Nephron progenitor cell (in vitro differentiated cells): ENCODE data around the gene RERE.

Source experiments
- DNase-seq: peaks from one replicate; pipeline ENCODE4 v3.0.0; 2021
- H3K27ac Mint-ChIP-seq: 2 replicates; pipeline ENCODE4 v1.8.0; 2021; ENCODE audit warnings: mild to moderate bottlenecking, moderate library complexity, mixed read lengths
- H3K27me3 Mint-ChIP-seq: 2 replicates; pipeline ENCODE4 v1.8.0; 2021; ENCODE audit warnings: mild to moderate bottlenecking, low read depth, mixed read lengths; ENCODE audit not compliant: poor library complexity
- H3K36me3 Mint-ChIP-seq: 2 replicates; pipeline ENCODE4 v1.8.0; 2021; ENCODE audit warnings: low read depth, mixed read lengths
- H3K4me1 Mint-ChIP-seq: 2 replicates; pipeline ENCODE4 v1.8.0; 2021; ENCODE audit warnings: mixed read lengths
- H3K4me3 Mint-ChIP-seq: 2 replicates; pipeline ENCODE4 v1.8.0; 2021; ENCODE audit warnings: mild to moderate bottlenecking, moderate library complexity, mixed read lengths
- H3K9me3 Mint-ChIP-seq: 2 replicates; pipeline ENCODE4 v1.8.0; 2021; ENCODE audit warnings: mild to moderate bottlenecking, moderate library complexity, mixed read lengths
- CTCF ChIP-seq: fragments of 200-600 bp; sonication (generic); IDR thresholded peaks from 2 replicates; pipeline ENCODE4 v1.5.0; 2021; ENCODE audit warnings: antibody characterized with exemption

The RERE gene

GRCh38 chr1:8846263-8846662 is 28.8 kb upstream of the RERE start:
- peaks cover under 1% of the 10 kb centered on the region for H3K36me3 Mint-ChIP-seq
- peaks cover 7% of the 10 kb centered on the region for H3K9me3 Mint-ChIP-seq
- no peak overlapping the region for H3K27ac Mint-ChIP-seq
- H3K4me1 Mint-ChIP-seq = peaks cover 47% of the 10 kb centered on the region
- no peak for TF ChIP-seq CTCF
- peaks cover 6% of the 10 kb centered on the region for H3K27me3 Mint-ChIP-seq
- no peak overlapping the region for H3K4me3 Mint-ChIP-seq
- no peak for DNase-seq

- peaks cover 14% of the 10 kb centered on the region for H3K9me3 Mint-ChIP-seq
- H3K27me3 Mint-ChIP-seq = peaks cover 6% of the 10 kb centered on the region
- H3K4me1 Mint-ChIP-seq = peaks cover 48% of the 10 kb centered on the region
- no peak for DNase-seq
- no peak overlapping the region for H3K4me3 Mint-ChIP-seq
- peaks cover 7% of the 10 kb centered on the region for H3K36me3 Mint-ChIP-seq
- peak overlapping the region; percentile 39 for H3K27ac Mint-ChIP-seq
- no peak for TF ChIP-seq CTCF
These were observed 28.0 kb upstream of the RERE start for GRCh38 chr1:8845104-8846097.

GRCh38 chr1:8844501-8845006 is 27.1 kb upstream of the RERE start:
- TF ChIP-seq CTCF = no peak
- Mint-ChIP-seq H3K4me1 (peaks cover 54% of the 10 kb centered on the region), H3K27me3 (peaks cover 6% of the 10 kb centered on the region), H3K4me3 (no peak overlapping the region), H3K27ac (peak overlapping the region; percentile 63), H3K9me3 (peaks cover 19% of the 10 kb centered on the region), H3K36me3 (peaks cover 11% of the 10 kb centered on the region)
- no peak for DNase-seq

GRCh38 chr1:8841395-8841794 is 24.0 kb upstream of the RERE start:
- Mint-ChIP-seq H3K4me1 (peaks cover 39% of the 10 kb centered on the region), H3K9me3 (peaks cover 19% of the 10 kb centered on the region), H3K27me3 (peaks cover 6% of the 10 kb centered on the region), H3K36me3 (peaks cover 11% of the 10 kb centered on the region), H3K27ac (no peak overlapping the region), H3K4me3 (no peak overlapping the region)
- no peak for TF ChIP-seq CTCF
- no peak for DNase-seq

- no peak overlapping the region for H3K4me3 Mint-ChIP-seq
- no peak for DNase-seq
- peaks cover 33% of the 10 kb centered on the region for H3K4me1 Mint-ChIP-seq
- no peak for TF ChIP-seq CTCF
- H3K27ac Mint-ChIP-seq = peak overlapping the region; percentile 8
- H3K9me3 Mint-ChIP-seq = peaks cover 19% of the 10 kb centered on the region
- peaks cover 6% of the 10 kb centered on the region for H3K27me3 Mint-ChIP-seq
- H3K36me3 Mint-ChIP-seq = peaks cover 11% of the 10 kb centered on the region
These were observed 22.6 kb upstream of the RERE start for GRCh38 chr1:8839990-8840389.
